ENCODE results near the gene INCENP. TPM values are rescaled to one million over a fixed set of nuclear protein-coding genes. Genes with fewer than 3 reads are reported as not detected.

The INCENP gene
- total and polyA plus RNA-seq, 8 donors, result 2.6 to 32.1 (median 5.1) TPM

- Histone ChIP-seq H3K4me1 (peaks cover 0 to 6% (median 0%) of the 10 kb centered on the region in 4 donors), H3K4me3 (no peak overlapping the region), H3K36me3 (no peaks in the 10 kb centered on the region), H3K27ac (no peak overlapping the region), H3K9me3 (no peaks in the 10 kb centered on the region), H3K27me3 (peaks cover 0 to 47% (median 0%) of the 10 kb centered on the region in 3 donors)
- intact Hi-C loops (cut with DNase I; ENCODE audit: low total_unique reads), result loop anchor here (5.0 kb wide), 1 partner anchor 140 kb away; no protein-coding TSS in a partner anchor
- no peak for DNase-seq
- TF ChIP-seq CTCF (IDR thresholded peaks at IDR 0.05) (no peak), POLR2A (IDR thresholded peaks at IDR 0.05) (no peak), EP300 (IDR thresholded peaks at IDR 0.05) (no peak), POLR2AphosphoS5 (IDR thresholded peaks at IDR 0.05) (no peak)
- 49 to 59% (median 53%) methylated on average over 7 of the region's 7 CpGs for WGBS, 5 donors
Observed at GRCh38 chr11:62172294-62172693, 48.5 kb downstream of the INCENP start.

GRCh38 chr11:62176766-62177165 is 53.0 kb downstream of the INCENP start:
- DNase-seq, result no peak
- H3K27ac ChIP-seq, result no peak overlapping the region
- intact Hi-C loops (cut with DNase I; ENCODE audit: low total_unique reads), result no loop called here
- TF ChIP-seq CTCF (IDR thresholded peaks at IDR 0.05) (no peak), POLR2A (IDR thresholded peaks at IDR 0.05) (no peak), POLR2AphosphoS5 (IDR thresholded peaks at IDR 0.05) (no peak), EP300 (IDR thresholded peaks at IDR 0.05) (no peak)
- no peaks in the 10 kb centered on the region for H3K4me1 ChIP-seq
- 60 to 82% (median 78%) methylated on average over 3 of the region's 3 CpGs for WGBS, 5 donors
- no peak overlapping the region for H3K4me3 ChIP-seq
- peaks cover 0 to 18% (median 0%) of the 10 kb centered on the region in 3 donors for H3K27me3 ChIP-seq
- no peaks in the 10 kb centered on the region for H3K9me3 ChIP-seq
- H3K36me3 ChIP-seq, result no peaks in the 10 kb centered on the region

- H3K4me1 ChIP-seq, result no peaks in the 10 kb centered on the region
- DNase-seq, result no peak
- peaks cover 0 to 8% (median 3%) of the 10 kb centered on the region in 4 donors for H3K9me3 ChIP-seq
- H3K36me3 ChIP-seq, result no peaks in the 10 kb centered on the region
- no peak overlapping the region for H3K4me3 ChIP-seq
- TF ChIP-seq POLR2AphosphoS5 (IDR thresholded peaks at IDR 0.05) (no peak), EP300 (IDR thresholded peaks at IDR 0.05) (no peak), POLR2A (IDR thresholded peaks at IDR 0.05) (no peak)
- intact Hi-C loops (cut with DNase I; ENCODE audit: low total_unique reads), result no loop called here
- no peak overlapping the region for H3K27ac ChIP-seq
- peaks cover 0 to 19% (median 0%) of the 10 kb centered on the region in 3 donors for H3K27me3 ChIP-seq
- WGBS, 5 donors, result 59 to 78% (median 68%) methylated on average over 5 of the region's 5 CpGs
Observed at GRCh38 chr11:62179995-62180394, 56.2 kb downstream of the INCENP start.

GRCh38 chr11:62181097-62181496 is 57.3 kb downstream of the INCENP start:
- WGBS, 5 donors, result 65 to 94% (median 88%) methylated on average over 2 of the region's 2 CpGs
- TF ChIP-seq POLR2AphosphoS5 (IDR thresholded peaks at IDR 0.05) (no peak), CTCF (IDR thresholded peaks at IDR 0.05) (no peak), EP300 (IDR thresholded peaks at IDR 0.05) (no peak), POLR2A (IDR thresholded peaks at IDR 0.05) (no peak)

GRCh38 chr11:62182147-62182891 is 58.5 kb downstream of the INCENP start:
- Histone ChIP-seq H3K27ac (no peak overlapping the region), H3K4me1 (no peaks in the 10 kb centered on the region), H3K4me3 (no peak overlapping the region), H3K36me3 (no peaks in the 10 kb centered on the region), H3K9me3 (peaks cover 0 to 8% (median 3%) of the 10 kb centered on the region in 4 donors), H3K27me3 (peaks cover 0 to 13% (median 0%) of the 10 kb centered on the region in 3 donors)
- no peak for DNase-seq
- 61 to 77% (median 66%) methylated on average over 8 of the region's 8 CpGs for WGBS, 5 donors
- intact Hi-C loops (cut with DNase I; ENCODE audit: low total_unique reads), result no loop called here
- TF ChIP-seq EP300 (IDR thresholded peaks at IDR 0.05), result no peak
- TF ChIP-seq POLR2A (IDR thresholded peaks at IDR 0.05), result no peak
- no peak for TF ChIP-seq CTCF (IDR thresholded peaks at IDR 0.05)
- no peak for TF ChIP-seq POLR2AphosphoS5 (IDR thresholded peaks at IDR 0.05)

More at GRCh38 chr11:62181097-62181496, 57.3 kb downstream of the INCENP start:
- intact Hi-C loops (cut with DNase I; ENCODE audit: low total_unique reads), result no loop called here
- H3K27me3 ChIP-seq, result peaks cover 0 to 19% (median 0%) of the 10 kb centered on the region in 3 donors
- peaks cover 0 to 8% (median 3%) of the 10 kb centered on the region in 4 donors for H3K9me3 ChIP-seq
- no peak overlapping the region for H3K27ac ChIP-seq
- no peak overlapping the region for H3K4me3 ChIP-seq
- H3K36me3 ChIP-seq, result no peaks in the 10 kb centered on the region
- no peak for DNase-seq
- H3K4me1 ChIP-seq, result no peaks in the 10 kb centered on the region

Measured in stomach (tissue), 9 donors.